WTC11 (cell line): Measurements from ENCODE around the gene HSPG2.

Experiments used
- CREB1 ChIP-seq: sonication (generic); formaldehyde crosslinking; IDR thresholded peaks from 2 replicates; pipeline ENCODE4 v1.8.0; 2023; ENCODE audit warnings: mild to moderate bottlenecking, missing genetic modification reagents
- CREM ChIP-seq: sonication (generic); formaldehyde crosslinking; IDR thresholded peaks from 2 replicates; pipeline ENCODE4 v1.8.1; 2022; ENCODE audit warnings: mild to moderate bottlenecking, missing genetic modification reagents, moderate library complexity
- E2F4 ChIP-seq: sonication (generic); formaldehyde crosslinking; IDR thresholded peaks from 2 replicates; pipeline ENCODE4 v1.8.1; 2022; ENCODE audit warnings: low read depth, mild to moderate bottlenecking, moderate library complexity, missing genetic modification reagents, borderline replicate concordance
- ESRRA ChIP-seq: sonication (generic); formaldehyde crosslinking; IDR thresholded peaks from 2 replicates; pipeline ENCODE4 v1.8.1; 2022; ENCODE audit warnings: mild to moderate bottlenecking, missing genetic modification reagents, borderline replicate concordance
- FOXJ3 ChIP-seq: sonication (generic); formaldehyde crosslinking; IDR thresholded peaks from 2 replicates; pipeline ENCODE4 v1.9.0; 2021; ENCODE audit warnings: missing genetic modification reagents, mild to moderate bottlenecking, borderline replicate concordance
- NFE2L1 ChIP-seq: sonication (generic); formaldehyde crosslinking; IDR thresholded peaks from 2 replicates; pipeline ENCODE4 v1.8.1; 2023; ENCODE audit warnings: missing genetic modification reagents
- ZBTB21 ChIP-seq: sonication (generic); formaldehyde crosslinking; IDR thresholded peaks from 2 replicates; pipeline ENCODE4 v1.8.1; 2023; ENCODE audit warnings: mild to moderate bottlenecking, missing genetic modification reagents, borderline replicate concordance
- ZNF263 ChIP-seq: sonication (generic); formaldehyde crosslinking; IDR thresholded peaks from 2 replicates; pipeline ENCODE4 v1.8.1; 2022; ENCODE audit warnings: low read depth, mild to moderate bottlenecking, moderate library complexity, missing genetic modification reagents
- ZNF512 ChIP-seq: sonication (generic); formaldehyde crosslinking; IDR thresholded peaks from 2 replicates; pipeline ENCODE4 v1.8.1; 2022; ENCODE audit warnings: missing genetic modification reagents, borderline replicate concordance
- TF ChIP-seq, protein P1 (sequence below): fragments of 200-600 bp; IDR thresholded peaks from 2 replicates; pipeline ENCODE4 v1.8.0; 2022; ENCODE audit warnings: antibody characterized with exemption
- TF ChIP-seq, protein P2 (sequence below): sonication (generic); formaldehyde crosslinking; IDR thresholded peaks from 2 replicates; pipeline ENCODE4 v1.8.1; 2023; ENCODE audit warnings: mild to moderate bottlenecking, missing genetic modification reagents, moderate library complexity
- TF ChIP-seq, protein P3 (sequence below): fragments of 250-450 bp; sonication (Bioruptor Pico); IDR thresholded peaks from 2 replicates; pipeline ENCODE4 v1.9.0; 2021; ENCODE audit warnings: moderate library complexity, mild to moderate bottlenecking, inconsistent platforms, borderline replicate concordance

DNA sequence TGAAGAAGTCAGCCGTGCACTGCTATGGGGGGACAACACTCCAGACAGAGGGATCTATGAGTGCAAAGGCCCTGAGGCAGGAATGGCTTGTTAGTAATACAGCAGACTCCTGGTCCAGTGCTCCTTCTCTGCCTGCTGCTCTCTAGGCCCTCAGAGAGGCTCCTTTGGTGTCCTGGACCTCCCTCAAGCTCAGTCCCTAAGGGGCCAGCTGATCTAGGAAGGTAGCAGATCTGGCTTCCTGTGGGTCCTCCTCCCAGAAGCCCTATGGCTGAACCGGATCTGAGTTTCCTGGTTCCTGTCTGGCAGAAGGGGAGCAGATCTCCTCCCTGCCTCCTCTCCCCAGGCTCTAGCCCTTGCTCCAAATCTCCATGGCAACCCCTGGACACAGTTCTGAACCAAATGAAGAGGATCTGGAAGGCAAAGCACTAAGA is 125.2 kb downstream of the HSPG2 start, which contains the start of gene LDLRAD2:
- TF ChIP-seq ESRRA (CRISPR knock-in tag) (no peak), ZBTB21 (CRISPR knock-in tag) (no peak), ZNF263 (CRISPR knock-in tag) (no peak), CREM (CRISPR knock-in tag) (no peak), ZNF512 (CRISPR knock-in tag) (no peak), NFE2L1 (CRISPR knock-in tag) (no peak), CREB1 (CRISPR knock-in tag) (no peak), E2F4 (no peak), FOXJ3 (CRISPR knock-in tag) (no peak)
- TF ChIP-seq, protein P1, sequence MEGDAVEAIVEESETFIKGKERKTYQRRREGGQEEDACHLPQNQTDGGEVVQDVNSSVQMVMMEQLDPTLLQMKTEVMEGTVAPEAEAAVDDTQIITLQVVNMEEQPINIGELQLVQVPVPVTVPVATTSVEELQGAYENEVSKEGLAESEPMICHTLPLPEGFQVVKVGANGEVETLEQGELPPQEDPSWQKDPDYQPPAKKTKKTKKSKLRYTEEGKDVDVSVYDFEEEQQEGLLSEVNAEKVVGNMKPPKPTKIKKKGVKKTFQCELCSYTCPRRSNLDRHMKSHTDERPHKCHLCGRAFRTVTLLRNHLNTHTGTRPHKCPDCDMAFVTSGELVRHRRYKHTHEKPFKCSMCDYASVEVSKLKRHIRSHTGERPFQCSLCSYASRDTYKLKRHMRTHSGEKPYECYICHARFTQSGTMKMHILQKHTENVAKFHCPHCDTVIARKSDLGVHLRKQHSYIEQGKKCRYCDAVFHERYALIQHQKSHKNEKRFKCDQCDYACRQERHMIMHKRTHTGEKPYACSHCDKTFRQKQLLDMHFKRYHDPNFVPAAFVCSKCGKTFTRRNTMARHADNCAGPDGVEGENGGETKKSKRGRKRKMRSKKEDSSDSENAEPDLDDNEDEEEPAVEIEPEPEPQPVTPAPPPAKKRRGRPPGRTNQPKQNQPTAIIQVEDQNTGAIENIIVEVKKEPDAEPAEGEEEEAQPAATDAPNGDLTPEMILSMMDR, result no peak
- TF ChIP-seq, protein P2, sequence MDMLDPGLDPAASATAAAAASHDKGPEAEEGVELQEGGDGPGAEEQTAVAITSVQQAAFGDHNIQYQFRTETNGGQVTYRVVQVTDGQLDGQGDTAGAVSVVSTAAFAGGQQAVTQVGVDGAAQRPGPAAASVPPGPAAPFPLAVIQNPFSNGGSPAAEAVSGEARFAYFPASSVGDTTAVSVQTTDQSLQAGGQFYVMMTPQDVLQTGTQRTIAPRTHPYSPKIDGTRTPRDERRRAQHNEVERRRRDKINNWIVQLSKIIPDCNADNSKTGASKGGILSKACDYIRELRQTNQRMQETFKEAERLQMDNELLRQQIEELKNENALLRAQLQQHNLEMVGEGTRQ (CRISPR knock-in tag), result no peak
- TF ChIP-seq, protein P3, sequence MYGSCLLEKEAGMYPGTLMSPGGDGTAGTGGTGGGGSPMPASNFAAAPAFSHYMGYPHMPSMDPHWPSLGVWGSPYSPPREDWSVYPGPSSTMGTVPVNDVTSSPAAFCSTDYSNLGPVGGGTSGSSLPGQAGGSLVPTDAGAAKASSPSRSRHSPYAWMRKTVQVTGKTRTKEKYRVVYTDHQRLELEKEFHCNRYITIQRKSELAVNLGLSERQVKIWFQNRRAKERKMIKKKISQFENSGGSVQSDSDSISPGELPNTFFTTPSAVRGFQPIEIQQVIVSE (CRISPR knock-in tag), result no peak
